HepG2 (cell line): ENCODE data around the gene CNTNAP1. TPM values are rescaled to one million over a fixed set of nuclear protein-coding genes. Genes with fewer than 3 reads are reported as not detected.

ENCODE experiments used
- CEBPB ChIP-seq: IDR thresholded peaks from 2 replicates; pipeline ENCODE4 v1.6.1; 2011; ENCODE audit warnings: low read depth, low read length, improper control_type of control experiment, borderline replicate concordance
- HMGA1 ChIP-seq: sonication (generic); formaldehyde crosslinking; conservative IDR thresholded peaks from 2 replicates; pipeline ENCODE4 v1.4.0; 2020; ENCODE audit warnings: missing genetic modification reagents
- HNF4A ChIP-seq: sonication (generic); formaldehyde crosslinking; IDR thresholded peaks from 2 replicates; pipeline ENCODE4 v1.4.0; 2020; ENCODE audit warnings: missing genetic modification reagents
- HNRNPL ChIP-seq: fragments of 200-400 bp; formaldehyde crosslinking; IDR thresholded peaks from 2 replicates; pipeline ENCODE4 v1.6.1; 2017; ENCODE audit warnings: mild to moderate bottlenecking, low read depth, low read length
- KLF9 ChIP-seq: IDR thresholded peaks from 2 replicates; pipeline ENCODE4 v1.6.1; 2016; ENCODE audit warnings: low read depth
- SKI ChIP-seq: fragments of 450-650 bp; IDR thresholded peaks from one replicate; pipeline ENCODE4 v1.6.1; 2018; ENCODE audit warnings: mild to moderate bottlenecking; ENCODE audit not compliant: partially characterized antibody
- SOX6 ChIP-seq, 2 experiments: fragments of 450-650 bp in 1 of 2; sonication (generic) in 1 of 2; formaldehyde crosslinking in 1 of 2; IDR thresholded peaks; 2 replicates each; pipeline versions ENCODE4 v1.4.0 to v1.6.1; 2017 to 2020; ENCODE audit warnings: antibody characterized with exemption in 1 of 2, mild to moderate bottlenecking in 1 of 2, missing genetic modification reagents in 1 of 2
- U2AF1 ChIP-seq: fragments of 200-400 bp; formaldehyde crosslinking; optimal IDR thresholded peaks from 2 replicates; pipeline ENCODE3; 2017; ENCODE audit warnings: mild to moderate bottlenecking, low read depth, low read length
- UBTF ChIP-seq: sonication (generic); formaldehyde crosslinking; IDR thresholded peaks from 2 replicates; pipeline ENCODE4 v1.4.0; 2020; ENCODE audit warnings: mild to moderate bottlenecking, missing genetic modification reagents
- ZBTB7A ChIP-seq: sonication (generic); formaldehyde crosslinking; IDR thresholded peaks from 2 replicates; pipeline ENCODE4 v1.8.0; 2022; ENCODE audit warnings: mild to moderate bottlenecking, missing genetic modification reagents
- ZFX ChIP-seq: sonication (generic); formaldehyde crosslinking; IDR thresholded peaks from 2 replicates; pipeline ENCODE4 v1.4.0; 2020; ENCODE audit warnings: mild to moderate bottlenecking, low read depth, missing genetic modification reagents, moderate library complexity
- ZNF235 ChIP-seq: sonication (generic); formaldehyde crosslinking; IDR thresholded peaks from 2 replicates; pipeline ENCODE4 v1.8.1; 2023; ENCODE audit warnings: mild to moderate bottlenecking, missing genetic modification reagents, borderline replicate concordance
- ZNF251 ChIP-seq: sonication (generic); formaldehyde crosslinking; IDR thresholded peaks from 2 replicates; pipeline ENCODE4 v1.9.0; 2021; ENCODE audit warnings: mild to moderate bottlenecking, missing genetic modification reagents
- ZNF296 ChIP-seq: sonication (generic); formaldehyde crosslinking; conservative IDR thresholded peaks from 2 replicates; pipeline ENCODE4 v1.5.0; 2020; ENCODE audit warnings: mild to moderate bottlenecking, missing genetic modification reagents
- ZNF430 ChIP-seq: sonication (generic); formaldehyde crosslinking; IDR thresholded peaks from 2 replicates; pipeline ENCODE4 v1.9.0; 2021; ENCODE audit warnings: mild to moderate bottlenecking, missing genetic modification reagents
- ZNF468 ChIP-seq: sonication (generic); formaldehyde crosslinking; IDR thresholded peaks from 2 replicates; pipeline ENCODE4 v1.8.0; 2022; ENCODE audit warnings: mild to moderate bottlenecking, moderate library complexity, missing genetic modification reagents
- ZNF766 ChIP-seq: sonication (generic); formaldehyde crosslinking; IDR thresholded peaks from 2 replicates; pipeline ENCODE4 v1.5.0; 2020; ENCODE audit warnings: missing genetic modification reagents, borderline replicate concordance
- ZNF816 ChIP-seq: sonication (generic); formaldehyde crosslinking; IDR thresholded peaks from 2 replicates; pipeline ENCODE4 v1.8.0; 2022; ENCODE audit warnings: missing genetic modification reagents, mild to moderate bottlenecking, borderline replicate concordance
- ZSCAN9 ChIP-seq: IDR thresholded peaks from 2 replicates; pipeline ENCODE4 v1.6.1; 2016; ENCODE audit warnings: borderline replicate concordance
- polyA plus RNA-seq, 8 experiments: library from polyadenylated mRNA; depleted of rRNA in 3 of 8; stranded (reverse) in 7 of 8; unstranded in 1 of 8; fragments of >200 nt; fragmentation: Illumina TruSeq in 4 of 8; extraction: Trizol in 4 of 8; gene quantifications; 2 replicates each; pipeline versions ENCODE4 v1.2.1 to v1.2.3, GENCODE V29; 2011 to 2016; ENCODE audit warnings: low read depth in 4 of 8, missing spikeins in 1 of 8, mixed read lengths in 1 of 8; ENCODE audit not compliant: insufficient read depth in 1 of 8
- total RNA-seq, 5 experiments: library from RNA; depleted of rRNA; stranded (reverse); fragments of >200 nt; fragmentation: Illumina TruSeq; extraction: Trizol; gene quantifications; 2 replicates each; pipeline ENCODE4 v1.2.3, GENCODE V29; 2016; ENCODE audit warnings: low read depth in 1 of 5
- TF ChIP-seq, protein P1 (sequence below): sonication (generic); formaldehyde crosslinking; IDR thresholded peaks from 2 replicates; pipeline ENCODE4 v1.5.0; 2020; ENCODE audit warnings: missing genetic modification reagents
- TF ChIP-seq, protein P2 (sequence below): sonication (generic); formaldehyde crosslinking; IDR thresholded peaks from 2 replicates; pipeline ENCODE4 v1.4.0; 2020; ENCODE audit warnings: missing genetic modification reagents
- TF ChIP-seq, protein P3 (sequence below): sonication (generic); formaldehyde crosslinking; IDR thresholded peaks from 2 replicates; pipeline ENCODE4 v1.5.1; 2020; ENCODE audit warnings: missing genetic modification reagents, mild to moderate bottlenecking, borderline replicate concordance

Gene CNTNAP1
- total and polyA plus RNA-seq, 2 of the 13 experiments (the other 11 are each of a cell fraction or from before 2014, with no cell fraction given), result 4.5 to 7.7 TPM

DNA sequence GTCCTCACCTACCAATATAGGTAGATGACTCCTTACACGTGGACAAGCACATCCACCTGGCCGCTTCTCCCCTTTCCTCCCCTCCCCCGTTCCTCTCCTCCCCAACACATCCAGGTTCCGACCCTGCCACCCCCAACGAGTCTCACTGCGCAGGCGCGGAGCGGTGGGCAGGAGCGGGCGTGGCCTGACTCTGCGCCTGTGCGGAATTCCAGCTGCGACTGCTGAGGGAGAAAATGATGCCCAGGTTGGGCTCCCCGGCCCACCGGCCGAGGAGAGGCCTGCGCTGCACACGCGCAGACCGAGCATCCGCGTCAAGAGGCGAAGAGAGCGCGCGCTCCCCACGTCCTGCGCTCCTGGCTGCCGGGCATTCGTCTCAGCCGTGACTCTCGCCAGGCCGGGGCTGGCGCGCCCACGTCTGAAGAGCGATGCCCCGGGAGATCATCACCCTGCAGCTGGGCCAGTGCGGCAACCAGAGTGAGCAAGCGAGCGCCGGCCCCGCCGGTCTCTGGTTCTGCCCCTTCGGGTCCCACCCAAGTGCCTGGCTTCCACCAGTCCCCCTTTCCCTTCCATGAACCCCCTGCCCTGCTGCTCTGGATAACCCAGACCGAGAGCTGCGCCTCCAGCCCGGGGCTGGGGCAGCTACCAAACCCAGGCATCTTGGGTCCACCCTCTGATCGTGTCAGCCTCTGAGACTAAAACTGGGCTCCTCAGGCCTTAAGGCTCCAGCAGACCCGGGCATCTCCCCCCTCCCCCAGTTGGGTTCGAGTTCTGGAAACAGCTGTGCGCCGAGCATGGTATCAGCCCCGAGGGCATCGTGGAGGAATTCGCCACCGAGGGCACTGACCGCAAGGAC lies 23.0 kb upstream of the CNTNAP1 start, which contains the start of gene TUBG2 (continued):
- TF ChIP-seq, protein P1, sequence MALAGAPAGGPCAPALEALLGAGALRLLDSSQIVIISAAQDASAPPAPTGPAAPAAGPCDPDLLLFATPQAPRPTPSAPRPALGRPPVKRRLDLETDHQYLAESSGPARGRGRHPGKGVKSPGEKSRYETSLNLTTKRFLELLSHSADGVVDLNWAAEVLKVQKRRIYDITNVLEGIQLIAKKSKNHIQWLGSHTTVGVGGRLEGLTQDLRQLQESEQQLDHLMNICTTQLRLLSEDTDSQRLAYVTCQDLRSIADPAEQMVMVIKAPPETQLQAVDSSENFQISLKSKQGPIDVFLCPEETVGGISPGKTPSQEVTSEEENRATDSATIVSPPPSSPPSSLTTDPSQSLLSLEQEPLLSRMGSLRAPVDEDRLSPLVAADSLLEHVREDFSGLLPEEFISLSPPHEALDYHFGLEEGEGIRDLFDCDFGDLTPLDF (CRISPR knock-in tag), result peak; percentile 57; the same call in 1 of the 2 replicates
- TF ChIP-seq ZNF468 (no peak), ZSCAN9 (peak; percentile 79), SOX6 (IDR thresholded peaks at IDR 0.05) (no peak), SOX6 (CRISPR knock-in tag; IDR thresholded peaks at IDR 0.05) (peak; percentile 72), ZNF296 (CRISPR knock-in tag) (0 out of 2 replicates have a peak, but pooled peaks have one; percentile 68), UBTF (peak; percentile 81; the same call in 1 of the 2 replicates), ZFX (peak; percentile 96), SKI (no peak), KLF9 (no peak), ZNF816 (no peak), ZNF430 (peak; percentile 79), ZBTB7A (no peak), ZNF251 (CRISPR knock-in tag) (no peak), HMGA1 (CRISPR knock-in tag) (no peak), U2AF1 (peak; percentile 65), HNF4A (no peak), CEBPB (no peak), ZNF766 (CRISPR knock-in tag) (peak; percentile 7; the same call in 1 of the 2 replicates), ZNF235 (CRISPR knock-in tag) (no peak; the same call in 1 of the 2 replicates), HNRNPL (peak; percentile 49; the same call in 1 of the 2 replicates)
- TF ChIP-seq, protein P2, sequence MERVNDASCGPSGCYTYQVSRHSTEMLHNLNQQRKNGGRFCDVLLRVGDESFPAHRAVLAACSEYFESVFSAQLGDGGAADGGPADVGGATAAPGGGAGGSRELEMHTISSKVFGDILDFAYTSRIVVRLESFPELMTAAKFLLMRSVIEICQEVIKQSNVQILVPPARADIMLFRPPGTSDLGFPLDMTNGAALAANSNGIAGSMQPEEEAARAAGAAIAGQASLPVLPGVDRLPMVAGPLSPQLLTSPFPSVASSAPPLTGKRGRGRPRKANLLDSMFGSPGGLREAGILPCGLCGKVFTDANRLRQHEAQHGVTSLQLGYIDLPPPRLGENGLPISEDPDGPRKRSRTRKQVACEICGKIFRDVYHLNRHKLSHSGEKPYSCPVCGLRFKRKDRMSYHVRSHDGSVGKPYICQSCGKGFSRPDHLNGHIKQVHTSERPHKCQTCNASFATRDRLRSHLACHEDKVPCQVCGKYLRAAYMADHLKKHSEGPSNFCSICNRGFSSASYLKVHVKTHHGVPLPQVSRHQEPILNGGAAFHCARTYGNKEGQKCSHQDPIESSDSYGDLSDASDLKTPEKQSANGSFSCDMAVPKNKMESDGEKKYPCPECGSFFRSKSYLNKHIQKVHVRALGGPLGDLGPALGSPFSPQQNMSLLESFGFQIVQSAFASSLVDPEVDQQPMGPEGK (CRISPR knock-in tag), result peak; percentile 72; the same call in 1 of the 2 replicates
- TF ChIP-seq, protein P3, sequence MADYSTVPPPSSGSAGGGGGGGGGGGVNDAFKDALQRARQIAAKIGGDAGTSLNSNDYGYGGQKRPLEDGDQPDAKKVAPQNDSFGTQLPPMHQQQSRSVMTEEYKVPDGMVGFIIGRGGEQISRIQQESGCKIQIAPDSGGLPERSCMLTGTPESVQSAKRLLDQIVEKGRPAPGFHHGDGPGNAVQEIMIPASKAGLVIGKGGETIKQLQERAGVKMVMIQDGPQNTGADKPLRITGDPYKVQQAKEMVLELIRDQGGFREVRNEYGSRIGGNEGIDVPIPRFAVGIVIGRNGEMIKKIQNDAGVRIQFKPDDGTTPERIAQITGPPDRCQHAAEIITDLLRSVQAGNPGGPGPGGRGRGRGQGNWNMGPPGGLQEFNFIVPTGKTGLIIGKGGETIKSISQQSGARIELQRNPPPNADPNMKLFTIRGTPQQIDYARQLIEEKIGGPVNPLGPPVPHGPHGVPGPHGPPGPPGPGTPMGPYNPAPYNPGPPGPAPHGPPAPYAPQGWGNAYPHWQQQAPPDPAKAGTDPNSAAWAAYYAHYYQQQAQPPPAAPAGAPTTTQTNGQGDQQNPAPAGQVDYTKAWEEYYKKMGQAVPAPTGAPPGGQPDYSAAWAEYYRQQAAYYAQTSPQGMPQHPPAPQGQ, result 0 out of 2 replicates have a peak, but pooled peaks have one; percentile 3
